HT1080 (cell line): ENCODE data around the gene CFH. TPM values are rescaled to one million over a fixed set of nuclear protein-coding genes. Genes with fewer than 3 reads are reported as not detected.
"Not testable (repeated sequence)": the region's sequence is repeated elsewhere in the genome, so short reads cannot be mapped to it uniquely, and the experiment has no call there.

Source experiments
- DNase-seq: peaks from one replicate; pipeline ENCODE4 v3.0.0-alpha.2; 2015; ENCODE audit warnings: low read depth
- total RNA-seq: library from RNA; depleted of rRNA; stranded (reverse); fragments of >200 nt; shearing (Covaris generic); gene quantifications from 2 replicates; pipeline ENCODE4 v1.2.3, GENCODE V29; 2014; rRNA removed

Gene CFH
- total RNA-seq, 1 experiment from 2014 or later = 0.39 TPM

DNA sequence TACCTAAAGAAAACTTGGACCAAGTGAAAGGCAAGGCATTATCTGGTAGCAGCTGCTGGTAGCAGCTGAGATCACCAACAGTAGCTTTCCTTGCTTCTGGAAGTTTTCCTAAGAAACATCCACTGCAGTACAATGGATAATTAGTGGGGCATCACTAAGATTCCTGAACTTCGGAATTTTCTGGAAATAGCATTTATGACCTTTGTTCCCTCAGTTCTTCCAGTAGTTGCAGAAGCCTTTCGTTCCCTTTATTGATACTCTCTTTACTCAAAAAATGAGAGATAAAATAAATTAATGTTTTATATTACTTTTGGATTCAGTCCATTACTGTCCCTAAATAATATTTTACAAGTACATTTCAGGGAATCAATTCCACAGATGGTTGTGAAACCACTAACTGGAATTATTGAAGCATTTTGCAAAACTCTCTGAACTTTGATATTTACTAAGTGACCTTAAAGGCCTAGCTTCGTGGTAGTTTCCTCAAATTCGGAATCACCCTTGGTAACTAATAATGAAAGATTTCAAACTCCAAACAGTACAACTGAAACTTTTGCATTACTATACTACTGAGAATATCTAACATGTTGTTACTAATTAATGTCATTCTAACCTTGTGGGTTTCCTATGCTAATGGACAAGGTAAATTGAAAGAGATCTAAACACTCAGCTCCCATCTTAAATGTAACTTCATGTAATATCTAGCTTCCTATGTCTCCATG, 113.3 kb downstream of the CFH start:
- not testable (repeated sequence) for DNase-seq

GRCh38 chr1:196769823-196770222, 118.0 kb downstream of the CFH start:
- DNase-seq = not testable (repeated sequence)

DNA sequence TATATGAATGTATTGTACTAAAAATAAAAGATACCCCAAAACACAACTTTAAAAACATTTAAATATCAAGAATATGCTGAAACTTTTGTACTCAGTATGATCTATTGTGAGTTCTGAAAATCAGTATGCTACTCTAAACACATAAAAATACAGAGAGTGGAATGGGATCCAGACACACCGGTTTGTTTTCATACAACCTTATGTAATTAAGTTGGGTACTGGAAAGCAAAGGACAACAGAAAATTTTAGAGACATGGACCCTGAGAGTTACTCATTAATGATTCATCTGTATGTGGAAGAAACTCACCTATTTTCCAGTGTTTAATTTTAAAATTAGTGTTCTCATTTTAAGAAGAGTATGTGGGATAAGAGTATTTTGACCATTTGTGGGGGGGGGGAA, 121.9 kb downstream of the CFH start:
- no peak for DNase-seq

GRCh38 chr1:196774175-196774574, 122.3 kb downstream of the CFH start:
- no peak for DNase-seq

GRCh38 chr1:196774603-196775002, 122.8 kb downstream of the CFH start, which contains the start of gene CFHR3:
Gene CFHR3, plus strand, starts transcription at chr1:196774840. Its CDS starts 47 bp downstream, at chr1:196774887.
- DNase-seq = no peak

DNA sequence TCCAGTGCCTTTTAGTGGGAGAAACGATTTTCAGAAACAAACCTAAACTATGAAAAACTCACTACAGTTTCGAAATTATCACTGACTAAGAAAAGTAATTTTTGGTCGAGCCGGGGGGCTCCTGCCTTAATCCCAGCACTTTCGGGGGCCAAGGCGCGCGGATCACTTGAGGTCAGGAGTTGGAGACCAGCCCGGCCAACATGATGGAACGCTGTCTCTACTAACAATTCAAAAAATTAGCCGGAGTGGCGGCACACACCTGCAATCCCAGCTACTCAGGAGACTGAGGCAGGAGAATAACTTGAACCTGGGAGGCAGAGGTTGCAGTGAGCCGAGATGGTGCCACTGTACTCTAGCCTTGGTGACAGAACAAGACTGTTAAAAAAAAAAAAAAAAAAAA, 125.8 kb downstream of the CFH start:
- no peak for DNase-seq

DNA sequence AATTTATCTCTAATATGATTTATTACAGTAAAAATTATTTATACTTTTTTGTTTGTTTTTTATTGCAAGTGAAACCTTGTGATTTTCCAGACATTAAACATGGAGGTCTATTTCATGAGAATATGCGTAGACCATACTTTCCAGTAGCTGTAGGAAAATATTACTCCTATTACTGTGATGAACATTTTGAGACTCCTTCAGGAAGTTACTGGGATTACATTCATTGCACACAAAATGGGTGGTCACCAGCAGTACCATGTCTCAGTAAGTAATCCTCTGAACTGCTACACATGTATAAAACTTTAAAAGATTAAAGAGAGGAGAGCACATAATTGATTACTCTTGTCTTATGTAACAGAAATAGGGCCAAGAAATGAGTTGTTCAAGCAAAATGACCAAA, 127.2 kb downstream of the CFH start:
- no peak for DNase-seq

- DNase-seq = not testable (repeated sequence)
These were observed 139.4 kb downstream of the CFH start for GRCh38 chr1:196791252-196791651.

DNA sequence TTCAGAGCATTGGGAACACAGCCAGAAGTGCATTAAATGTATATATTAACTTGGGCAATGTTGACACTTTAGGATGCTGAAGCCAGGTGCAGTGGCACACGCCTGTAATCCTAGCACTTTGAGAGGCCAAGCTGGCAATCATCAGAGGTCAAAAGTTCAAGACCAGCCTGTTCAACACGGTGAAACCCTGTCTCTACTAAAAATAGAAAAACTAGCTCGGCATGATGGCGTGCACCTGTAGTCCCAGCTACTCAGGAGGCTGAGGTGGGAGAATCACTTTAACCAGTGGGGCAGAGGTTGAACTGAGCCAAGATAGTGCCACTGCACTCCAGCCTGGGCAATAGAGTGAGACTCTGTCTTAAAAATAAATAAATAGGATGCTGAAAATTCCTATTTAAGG, 142.3 kb downstream of the CFH start:
- DNase-seq = not testable (repeated sequence)

Other genes starting within 250 kb of the CFH start
- gene KCNT2, start 43.6 kb upstream of the CFH start, total RNA-seq = not detected in 2 replicates
- 0.20 and 0.76 TPM in 2 replicates for gene CFHR3, start 122.8 kb downstream of the CFH start, total RNA-seq
- gene CFHR1, start 167.7 kb downstream of the CFH start, total RNA-seq = not detected in 2 replicates
- gene CFHR4, start 236.0 kb downstream of the CFH start, total RNA-seq = not detected in 2 replicates